Memory B cell (primary cell): ENCODE results near the gene CCDC88B.
"Not testable (repeated sequence)": the region's sequence is repeated elsewhere in the genome, so short reads cannot be mapped to it uniquely, and the experiment has no call there.

ENCODE experiments used
- ATAC-seq: fragments of 150-1000 bp; cut with Tn5 transposase; 2 replicates; pipeline ENCODE4 v1.10.0; 2021; ENCODE audit warnings: low read depth, mild to moderate bottlenecking, moderate library complexity
- DNase-seq, 2 donors: peaks; one replicate each; pipeline ENCODE4 v3.0.0; 2022; ENCODE audit warnings: low spot score in 2 of 2
- H3K27ac Mint-ChIP-seq: one replicate; pipeline ENCODE4 v1.8.0; 2022; ENCODE audit warnings: mild to moderate bottlenecking, moderate library complexity, mixed read lengths
- H3K27me3 Mint-ChIP-seq: one replicate; pipeline ENCODE4 v1.8.0; 2022; ENCODE audit warnings: mixed read lengths
- H3K36me3 Mint-ChIP-seq: one replicate; pipeline ENCODE4 v1.8.0; 2022; ENCODE audit warnings: mild to moderate bottlenecking, mixed read lengths
- H3K4me1 Mint-ChIP-seq: one replicate; pipeline ENCODE4 v1.8.0; 2022; ENCODE audit warnings: mixed read lengths
- H3K4me3 Mint-ChIP-seq: one replicate; pipeline ENCODE4 v1.8.0; 2022; ENCODE audit warnings: mild to moderate bottlenecking, moderate library complexity, mixed read lengths
- H3K9me3 Mint-ChIP-seq: one replicate; pipeline ENCODE4 v1.8.0; 2022; ENCODE audit warnings: mixed read lengths

Gene CCDC88B

DNA sequence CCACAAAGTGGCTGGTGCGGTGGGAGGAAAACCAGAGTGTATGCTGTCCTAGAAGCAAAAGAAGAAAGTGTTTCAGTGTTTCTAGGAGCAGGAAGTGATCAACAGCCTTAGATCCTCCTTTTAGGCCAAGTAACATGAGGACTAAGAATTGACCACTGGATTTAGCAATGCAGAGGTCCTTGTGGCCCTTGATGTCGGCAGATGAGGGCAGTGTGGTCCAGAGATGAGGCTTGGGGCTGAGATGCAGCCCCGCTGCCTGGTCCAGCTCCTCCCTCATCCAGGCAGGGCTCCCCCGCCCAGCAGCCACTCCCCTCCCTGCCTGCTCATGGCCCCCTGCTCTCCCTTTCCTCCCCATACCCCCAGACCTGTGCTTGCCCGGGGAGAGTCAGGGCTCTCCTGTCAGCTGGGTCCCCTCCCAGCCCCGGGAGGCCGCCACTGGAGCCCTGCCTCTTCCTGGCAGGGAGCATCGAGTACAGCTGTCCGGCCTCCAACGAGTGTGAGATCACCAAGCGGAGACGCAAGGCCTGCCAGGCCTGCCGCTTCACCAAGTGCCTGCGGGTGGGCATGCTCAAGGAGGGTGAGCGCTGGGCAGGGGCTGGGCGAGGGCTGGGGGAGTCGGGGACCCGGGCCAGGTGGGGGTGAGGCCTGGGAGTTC lies 26.4 kb upstream of the CCDC88B start:
- H3K36me3 Mint-ChIP-seq = peaks cover 7% of the 10 kb centered on the region
- H3K4me3 Mint-ChIP-seq = no peak overlapping the region
- no peaks in the 10 kb centered on the region for H3K9me3 Mint-ChIP-seq
- ATAC-seq = no peak
- no peak for DNase-seq
- no peaks in the 10 kb centered on the region for H3K27me3 Mint-ChIP-seq
- H3K4me1 Mint-ChIP-seq = peaks cover 16% of the 10 kb centered on the region
- H3K27ac Mint-ChIP-seq = peak overlapping the region; percentile 68

DNA sequence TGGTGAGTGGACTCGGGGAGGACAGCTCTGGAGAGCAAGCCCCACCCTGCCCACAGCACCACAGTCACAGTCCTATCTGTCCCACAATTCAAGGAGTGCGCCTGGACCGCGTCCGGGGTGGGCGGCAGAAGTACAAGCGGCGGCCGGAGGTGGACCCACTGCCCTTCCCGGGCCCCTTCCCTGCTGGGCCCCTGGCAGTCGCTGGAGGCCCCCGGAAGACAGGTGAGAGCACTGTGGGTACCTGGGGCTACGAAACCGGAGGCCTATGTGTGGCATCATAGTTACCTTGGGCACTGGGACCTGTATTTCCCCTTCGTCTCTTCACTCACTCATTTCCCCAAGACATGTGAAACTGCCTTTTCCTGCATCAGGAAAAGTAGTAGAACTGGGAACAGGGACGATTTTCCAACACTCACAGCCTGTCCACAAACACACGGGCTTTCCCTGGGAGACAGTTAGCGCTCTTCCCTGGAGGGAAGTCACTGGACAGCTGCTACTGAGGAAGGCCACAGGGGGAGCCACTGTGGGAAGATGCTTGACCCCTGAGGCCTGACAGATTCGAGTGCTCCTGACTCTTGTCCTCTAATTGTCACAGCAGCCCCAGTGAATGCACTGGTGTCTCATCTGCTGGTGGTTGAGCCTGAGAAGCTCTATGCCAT lies 25.7 kb upstream of the CCDC88B start:
- Mint-ChIP-seq H3K36me3 (peaks cover 7% of the 10 kb centered on the region), H3K27me3 (no peaks in the 10 kb centered on the region), H3K9me3 (no peaks in the 10 kb centered on the region), H3K4me1 (peaks cover 21% of the 10 kb centered on the region), H3K27ac (no peak overlapping the region), H3K4me3 (no peak overlapping the region)
- DNase-seq (no peak), ATAC-seq (no peak)

DNA sequence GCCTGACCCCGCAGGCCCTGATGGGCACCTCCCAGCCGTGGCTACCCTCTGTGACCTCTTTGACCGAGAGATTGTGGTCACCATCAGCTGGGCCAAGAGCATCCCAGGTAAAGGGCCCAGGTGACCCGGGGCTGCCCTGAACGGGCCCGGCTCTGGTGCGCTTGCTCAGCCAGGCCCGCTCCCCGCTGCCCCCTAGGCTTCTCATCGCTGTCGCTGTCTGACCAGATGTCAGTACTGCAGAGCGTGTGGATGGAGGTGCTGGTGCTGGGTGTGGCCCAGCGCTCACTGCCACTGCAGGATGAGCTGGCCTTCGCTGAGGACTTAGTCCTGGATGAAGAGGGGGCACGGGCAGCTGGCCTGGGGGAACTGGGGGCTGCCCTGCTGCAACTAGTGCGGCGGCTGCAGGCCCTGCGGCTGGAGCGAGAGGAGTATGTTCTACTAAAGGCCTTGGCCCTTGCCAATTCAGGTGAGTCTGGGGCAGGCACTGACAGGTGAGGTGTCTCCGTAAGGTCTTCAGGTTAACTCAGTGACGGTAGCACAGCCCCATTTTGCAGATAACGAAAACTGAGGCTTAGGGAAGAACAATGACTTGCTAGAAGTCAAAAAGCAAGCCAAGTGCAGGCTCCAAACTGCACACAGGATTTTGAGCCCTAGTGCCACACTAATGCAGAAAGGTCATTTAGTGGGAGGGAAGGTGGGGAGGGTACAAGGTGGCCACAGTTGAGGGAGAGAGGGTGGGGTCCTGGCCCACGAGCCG lies 25.0 kb upstream of the CCDC88B start:
- Mint-ChIP-seq H3K4me3 (no peak overlapping the region), H3K27ac (no peak overlapping the region), H3K4me1 (peaks cover 22% of the 10 kb centered on the region), H3K9me3 (no peaks in the 10 kb centered on the region), H3K36me3 (peaks cover 7% of the 10 kb centered on the region), H3K27me3 (no peaks in the 10 kb centered on the region)
- no peak for DNase-seq
- ATAC-seq = no peak

DNA sequence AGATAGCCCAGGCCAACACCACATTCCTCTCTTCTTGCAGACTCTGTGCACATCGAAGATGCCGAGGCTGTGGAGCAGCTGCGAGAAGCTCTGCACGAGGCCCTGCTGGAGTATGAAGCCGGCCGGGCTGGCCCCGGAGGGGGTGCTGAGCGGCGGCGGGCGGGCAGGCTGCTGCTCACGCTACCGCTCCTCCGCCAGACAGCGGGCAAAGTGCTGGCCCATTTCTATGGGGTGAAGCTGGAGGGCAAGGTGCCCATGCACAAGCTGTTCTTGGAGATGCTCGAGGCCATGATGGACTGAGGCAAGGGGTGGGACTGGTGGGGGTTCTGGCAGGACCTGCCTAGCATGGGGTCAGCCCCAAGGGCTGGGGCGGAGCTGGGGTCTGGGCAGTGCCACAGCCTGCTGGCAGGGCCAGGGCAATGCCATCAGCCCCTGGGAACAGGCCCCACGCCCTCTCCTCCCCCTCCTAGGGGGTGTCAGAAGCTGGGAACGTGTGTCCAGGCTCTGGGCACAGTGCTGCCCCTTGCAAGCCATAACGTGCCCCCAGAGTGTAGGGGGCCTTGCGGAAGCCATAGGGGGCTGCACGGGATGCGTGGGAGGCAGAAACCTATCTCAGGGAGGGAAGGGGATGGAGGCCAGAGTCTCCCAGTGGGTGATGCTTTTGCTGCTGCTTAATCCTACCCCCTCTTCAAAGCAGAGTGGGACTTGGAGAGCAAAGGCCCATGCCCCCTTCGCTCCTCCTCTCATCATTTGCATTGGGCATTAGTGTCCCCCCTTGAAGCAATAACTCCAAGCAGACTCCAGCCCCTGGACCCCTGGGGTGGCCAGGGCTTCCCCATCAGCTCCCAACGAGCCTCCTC lies 24.1 kb upstream of the CCDC88B start:
- H3K27ac Mint-ChIP-seq = peak overlapping the region; percentile 99
- peaks cover 11% of the 10 kb centered on the region for H3K36me3 Mint-ChIP-seq
- H3K27me3 Mint-ChIP-seq, DNase-seq, ATAC-seq, H3K9me3 Mint-ChIP-seq: not testable (repeated sequence)
- peak overlapping the region; percentile 96 for H3K4me3 Mint-ChIP-seq
- H3K4me1 Mint-ChIP-seq = peaks cover 21% of the 10 kb centered on the region

DNA sequence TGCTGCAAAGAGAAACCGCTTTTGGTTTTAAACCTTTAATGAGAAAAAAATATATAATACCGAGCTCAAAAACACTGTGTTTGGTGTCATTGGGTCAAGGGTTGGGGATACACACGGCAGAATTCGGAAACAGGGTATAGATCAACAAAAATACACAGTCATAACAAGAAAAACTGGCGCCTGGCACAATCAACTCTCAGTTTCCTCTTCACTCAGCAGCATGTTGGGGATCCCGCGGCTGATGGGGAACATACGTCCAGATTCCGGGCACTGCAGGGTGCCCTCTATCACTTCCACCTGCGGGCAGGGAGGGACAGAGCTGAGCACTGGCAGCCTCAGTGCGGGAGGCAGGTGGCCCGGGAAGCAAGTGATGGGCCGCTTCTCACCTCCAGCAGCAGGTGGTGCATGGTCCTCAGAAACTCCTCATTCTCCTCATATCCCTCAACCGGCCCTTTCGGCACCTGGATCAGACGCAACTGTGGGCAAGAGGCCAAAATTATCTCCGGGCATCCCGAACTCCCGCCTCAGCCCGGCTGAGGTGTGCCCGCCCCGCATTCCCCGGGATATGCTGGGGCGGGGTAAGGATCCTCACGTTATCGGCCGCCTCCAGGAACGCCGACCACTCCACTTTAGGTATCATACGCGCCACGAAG lies 23.2 kb upstream of the CCDC88B start:
- Mint-ChIP-seq H3K27ac (peak overlapping the region; percentile 99), H3K4me3 (peak overlapping the region; percentile 96), H3K4me1 (peaks cover 20% of the 10 kb centered on the region), H3K9me3 (no peaks in the 10 kb centered on the region), H3K36me3 (peaks cover 15% of the 10 kb centered on the region), H3K27me3 (no peaks in the 10 kb centered on the region)
- ATAC-seq = peak; percentile 21
- no peak for DNase-seq

DNA sequence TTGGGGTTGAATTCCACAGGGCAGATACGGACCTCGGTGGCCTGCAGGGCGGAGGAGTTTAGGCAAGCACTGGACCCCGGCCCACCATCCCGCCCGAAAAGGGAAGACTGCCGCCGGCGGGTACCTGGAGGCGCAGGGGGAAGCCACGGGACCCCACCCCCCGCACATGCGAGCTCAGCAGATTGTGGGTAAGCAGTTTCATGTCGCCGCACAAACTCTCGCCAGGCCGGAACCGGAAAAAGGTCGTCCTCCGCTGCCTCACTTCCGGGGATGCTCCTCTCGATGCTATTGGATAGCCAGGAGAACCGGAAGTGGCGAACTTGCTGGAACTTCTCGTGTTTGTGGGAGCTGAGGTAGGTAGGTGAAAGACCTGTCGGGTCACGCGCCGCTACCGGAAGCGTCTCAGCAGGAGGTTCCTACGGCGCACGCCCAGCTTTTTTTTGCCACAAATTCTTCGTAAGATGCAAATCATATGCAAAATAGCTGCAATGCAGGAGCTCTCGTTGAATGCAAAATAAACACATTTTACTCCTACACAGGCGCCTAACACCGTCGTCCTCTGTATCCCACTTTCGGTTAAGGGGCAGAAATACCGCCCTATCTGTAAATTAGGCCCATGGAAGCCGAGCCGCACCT lies 22.6 kb upstream of the CCDC88B start, which contains the start of gene TRMT112:
TRMT112 (minus strand) TSS at position 235 of the 636 bp plus-strand sequence; CDS start at position 202, 33 bp downstream.
- peak; percentile 87 to 89 for DNase-seq
- peak within 1 kb of the TSS; percentile 99 for H3K27ac Mint-ChIP-seq
- H3K9me3 Mint-ChIP-seq = no peaks in the 10 kb centered on the region
- no peaks in the 10 kb centered on the region for H3K27me3 Mint-ChIP-seq
- peak within 1 kb of the TSS; percentile 96 for H3K4me3 Mint-ChIP-seq
- H3K36me3 Mint-ChIP-seq = peaks cover 15% of the 10 kb centered on the region
- peak; percentile 70 for ATAC-seq
- H3K4me1 Mint-ChIP-seq = peaks cover 20% of the 10 kb centered on the region

DNA sequence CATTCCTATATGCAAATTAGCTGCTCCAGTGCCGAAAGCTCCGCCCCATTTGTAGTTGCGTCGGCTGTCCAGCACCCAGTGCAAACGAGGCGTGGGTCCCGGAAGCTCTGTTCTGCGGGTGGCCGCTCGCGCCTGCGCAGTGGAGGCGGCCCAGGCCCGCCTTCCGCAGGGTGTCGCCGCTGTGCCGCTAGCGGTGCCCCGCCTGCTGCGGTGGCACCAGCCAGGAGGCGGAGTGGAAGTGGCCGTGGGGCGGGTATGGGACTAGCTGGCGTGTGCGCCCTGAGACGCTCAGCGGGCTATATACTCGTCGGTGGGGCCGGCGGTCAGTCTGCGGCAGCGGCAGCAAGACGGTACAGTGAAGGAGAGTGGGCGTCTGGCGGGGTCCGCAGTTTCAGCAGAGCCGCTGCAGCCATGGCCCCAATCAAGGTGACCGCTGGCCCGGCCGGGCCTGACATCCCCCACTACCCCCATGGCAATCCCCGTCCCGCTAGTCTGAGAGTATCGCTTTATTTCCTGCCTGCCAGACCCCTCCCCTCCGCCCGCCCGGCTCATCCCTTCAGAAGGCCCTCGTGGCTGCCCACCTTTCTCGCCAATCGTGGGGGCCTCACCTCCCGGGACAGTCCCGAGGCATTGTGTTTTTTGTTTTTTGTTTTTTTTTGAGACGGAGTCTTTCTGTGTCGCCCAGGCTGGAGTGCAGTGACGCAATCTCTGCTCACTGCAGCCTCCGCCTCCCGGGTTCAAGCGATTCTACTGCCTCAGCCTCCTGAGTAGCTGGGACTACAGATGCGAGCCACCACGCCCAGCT lies 21.8 kb upstream of the CCDC88B start, which contains the start of gene PRDX5:
PRDX5 (plus strand) TSS at position 161 of the 805 bp plus-strand sequence; CDS start at position 256, 95 bp downstream.
- H3K27ac Mint-ChIP-seq = peak within 1 kb of the TSS; percentile 99
- no peaks in the 10 kb centered on the region for H3K27me3 Mint-ChIP-seq
- peak within 1 kb of the TSS; percentile 96 for H3K4me3 Mint-ChIP-seq
- no peaks in the 10 kb centered on the region for H3K9me3 Mint-ChIP-seq
- peak; percentile 74 for ATAC-seq
- peaks cover 11% of the 10 kb centered on the region for H3K36me3 Mint-ChIP-seq
- peaks cover 13% of the 10 kb centered on the region for H3K4me1 Mint-ChIP-seq
- DNase-seq = peak; percentile 59 to 94

DNA sequence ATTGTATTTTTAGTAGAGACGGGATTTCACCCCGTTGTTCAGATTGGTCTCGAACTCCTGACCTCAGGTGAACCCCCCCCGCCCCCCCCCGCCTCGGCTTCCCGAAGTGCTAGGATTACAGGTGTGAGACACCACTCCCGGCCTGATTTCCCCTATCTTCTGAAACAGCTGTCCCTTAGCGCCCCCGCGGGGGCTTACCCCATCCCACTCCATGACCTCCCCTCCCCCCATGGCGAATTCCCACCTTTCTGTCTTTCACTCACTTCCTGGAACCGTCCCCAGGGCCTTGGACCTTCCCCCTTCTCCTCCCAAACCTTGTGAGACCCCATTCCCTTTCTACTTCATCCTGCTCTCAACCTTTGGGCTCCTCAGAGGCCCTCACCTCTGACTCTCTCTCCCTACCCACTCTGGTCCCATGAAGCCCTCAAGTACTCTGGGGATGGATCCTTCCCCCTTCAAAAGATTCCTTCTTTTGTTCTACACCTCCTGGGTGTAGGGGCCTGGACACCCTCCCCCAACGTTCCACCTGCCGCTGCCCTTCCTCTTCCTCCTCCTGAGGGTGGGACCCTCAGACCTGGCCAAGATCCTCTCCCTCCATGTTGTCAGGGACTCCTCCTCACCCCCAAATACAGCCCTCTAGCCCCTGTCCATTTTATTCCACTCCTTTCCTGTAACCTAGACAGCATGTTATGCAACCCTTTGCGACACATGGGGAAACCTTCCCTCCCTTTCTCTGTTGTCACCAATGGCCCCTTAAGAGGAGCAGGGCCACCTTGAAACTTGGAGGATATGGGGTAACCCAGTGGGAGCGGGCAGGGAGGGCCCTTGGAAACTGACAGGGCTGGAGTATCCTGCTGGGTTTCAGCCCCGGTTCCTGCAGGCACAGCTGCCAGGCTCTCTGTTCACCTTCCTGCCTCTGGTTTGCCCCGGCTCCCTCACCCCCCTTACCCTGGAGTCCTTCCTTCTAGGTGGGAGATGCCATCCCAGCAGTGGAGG lies 20.9 kb upstream of the CCDC88B start:
- DNase-seq = no peak
- Mint-ChIP-seq H3K9me3 (no peaks in the 10 kb centered on the region), H3K4me1 (peaks cover 11% of the 10 kb centered on the region), H3K4me3 (peak overlapping the region; percentile 96), H3K27me3 (no peaks in the 10 kb centered on the region), H3K36me3 (peaks cover 11% of the 10 kb centered on the region), H3K27ac (peak overlapping the region; percentile 99)
- no peak for ATAC-seq

DNA sequence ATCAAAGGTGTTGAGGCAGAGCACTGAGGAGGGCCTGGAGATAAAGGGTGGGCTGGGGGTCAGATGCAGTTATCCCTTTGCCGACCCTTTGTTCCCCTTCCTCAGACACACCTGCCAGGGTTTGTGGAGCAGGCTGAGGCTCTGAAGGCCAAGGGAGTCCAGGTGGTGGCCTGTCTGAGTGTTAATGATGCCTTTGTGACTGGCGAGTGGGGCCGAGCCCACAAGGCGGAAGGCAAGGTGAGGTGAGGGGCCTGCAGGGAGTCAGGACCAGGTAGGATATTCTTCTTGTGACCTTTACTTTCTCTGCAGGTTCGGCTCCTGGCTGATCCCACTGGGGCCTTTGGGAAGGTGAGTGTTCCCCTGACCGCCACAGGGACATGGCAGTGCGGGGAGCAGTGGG lies 19.4 kb upstream of the CCDC88B start:
- H3K9me3 Mint-ChIP-seq = no peaks in the 10 kb centered on the region
- H3K4me3 Mint-ChIP-seq = no peak overlapping the region
- ATAC-seq (no peak), DNase-seq (no peak)
- H3K4me1 Mint-ChIP-seq = peaks cover 11% of the 10 kb centered on the region
- H3K27me3 Mint-ChIP-seq = no peaks in the 10 kb centered on the region
- H3K36me3 Mint-ChIP-seq = peaks cover 9% of the 10 kb centered on the region
- no peak overlapping the region for H3K27ac Mint-ChIP-seq

DNA sequence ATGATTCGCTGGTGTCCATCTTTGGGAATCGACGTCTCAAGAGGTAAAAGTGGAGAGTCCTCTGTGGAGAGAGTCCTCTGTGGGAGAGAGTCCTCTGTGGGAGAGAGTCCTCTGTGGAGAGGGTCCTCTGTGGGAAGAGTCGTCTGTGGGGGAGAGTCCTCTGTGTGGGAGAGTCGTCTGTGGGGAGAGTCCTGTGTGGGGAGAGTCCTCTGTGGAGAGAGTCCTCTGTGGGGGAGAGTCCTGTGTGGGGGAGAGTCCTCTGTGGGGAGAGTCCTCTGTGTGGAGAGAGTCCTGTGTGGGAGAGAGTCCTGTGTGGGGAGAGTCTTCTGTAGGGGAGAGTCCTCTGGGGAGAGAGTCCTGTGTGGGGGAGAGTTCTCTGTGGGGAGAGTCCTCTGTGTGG lies 19.0 kb upstream of the CCDC88B start:
- no peaks in the 10 kb centered on the region for H3K27me3 Mint-ChIP-seq
- ATAC-seq (no peak), DNase-seq (no peak)
- H3K27ac Mint-ChIP-seq = no peak overlapping the region
- no peak overlapping the region for H3K4me3 Mint-ChIP-seq
- H3K9me3 Mint-ChIP-seq = no peaks in the 10 kb centered on the region
- peaks cover 11% of the 10 kb centered on the region for H3K4me1 Mint-ChIP-seq
- H3K36me3 Mint-ChIP-seq = peaks cover 9% of the 10 kb centered on the region

DNA sequence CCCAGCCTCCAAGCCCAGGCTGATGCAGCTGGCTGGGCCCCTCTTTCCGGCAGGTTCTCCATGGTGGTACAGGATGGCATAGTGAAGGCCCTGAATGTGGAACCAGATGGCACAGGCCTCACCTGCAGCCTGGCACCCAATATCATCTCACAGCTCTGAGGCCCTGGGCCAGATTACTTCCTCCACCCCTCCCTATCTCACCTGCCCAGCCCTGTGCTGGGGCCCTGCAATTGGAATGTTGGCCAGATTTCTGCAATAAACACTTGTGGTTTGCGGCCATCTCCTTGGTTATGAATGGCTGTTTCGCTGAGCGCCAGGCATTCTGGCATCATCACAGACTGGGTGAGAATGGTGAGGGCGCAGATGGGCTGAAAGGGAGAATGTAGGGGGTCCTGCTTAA lies 18.5 kb upstream of the CCDC88B start:
- H3K27ac Mint-ChIP-seq = no peak overlapping the region
- peaks cover 11% of the 10 kb centered on the region for H3K4me1 Mint-ChIP-seq

More for the DNA sequence above, 18.5 kb upstream of the CCDC88B start:
- no peak for ATAC-seq
- H3K36me3 Mint-ChIP-seq = peaks cover 9% of the 10 kb centered on the region
- no peak for DNase-seq
- no peak overlapping the region for H3K4me3 Mint-ChIP-seq
- H3K27me3 Mint-ChIP-seq = no peaks in the 10 kb centered on the region
- H3K9me3 Mint-ChIP-seq = no peaks in the 10 kb centered on the region
